GOT3 (cell line): ENCODE results near the gene C1QTNF4.
"Not testable (repeated sequence)": the region's sequence is repeated elsewhere in the genome, so short reads cannot be mapped to it uniquely, and the experiment has no call there.

Source experiments
- DNase-seq: peaks from one replicate; lab custom pipeline; 2025; ENCODE audit warnings: mixed read lengths; lab: John Stamatoyannopoulos, UW

C1QTNF4 gene

GRCh38 chr11:47593934-47594855 is at the start of gene C1QTNF4:
Gene C1QTNF4 (minus strand): TSS chr11:47594411. CDS start chr11:47590810, 3,601 bp downstream.
- DNase-seq: no peak

- DNase-seq: peak; percentile 90
Measured at GRCh38 chr11:47642099-47642855, 48.1 kb upstream of the C1QTNF4 start, which contains the start of gene MTCH2. Gene MTCH2 (minus strand): TSS chr11:47642559. CDS start chr11:47642465, 94 bp downstream.

GRCh38 chr11:47641600-47642098 is 47.4 kb upstream of the C1QTNF4 start:
- no peak for DNase-seq

GRCh38 chr11:47640506-47640905 is 46.3 kb upstream of the C1QTNF4 start:
- DNase-seq: not testable (repeated sequence)

GRCh38 chr11:47636331-47636730 is 42.1 kb upstream of the C1QTNF4 start:
- not testable (repeated sequence) for DNase-seq

GRCh38 chr11:47631473-47631872 is 37.3 kb upstream of the C1QTNF4 start:
- no peak for DNase-seq

GRCh38 chr11:47628026-47628425 is 33.8 kb upstream of the C1QTNF4 start:
- no peak for DNase-seq

- DNase-seq: no peak
Measured at GRCh38 chr11:47626234-47626633, 32.0 kb upstream of the C1QTNF4 start.

GRCh38 chr11:47620836-47621378 is 26.7 kb upstream of the C1QTNF4 start:
- no peak for DNase-seq

GRCh38 chr11:47617417-47617809 is 23.2 kb upstream of the C1QTNF4 start:
- no peak for DNase-seq

GRCh38 chr11:47616726-47617416 is 22.7 kb upstream of the C1QTNF4 start:
- no peak for DNase-seq

GRCh38 chr11:47615249-47615648 is 21.0 kb upstream of the C1QTNF4 start:
- no peak for DNase-seq

- no peak for DNase-seq
Measured at GRCh38 chr11:47611348-47611794, 17.2 kb upstream of the C1QTNF4 start.

- DNase-seq: no peak
Measured at GRCh38 chr11:47609675-47610074, 15.5 kb upstream of the C1QTNF4 start.

- peak; percentile 41 for DNase-seq
Measured at GRCh38 chr11:47607380-47607779, 13.2 kb upstream of the C1QTNF4 start.

- DNase-seq: no peak
Measured at GRCh38 chr11:47606731-47607130, 12.5 kb upstream of the C1QTNF4 start.

GRCh38 chr11:47605921-47606320 is 11.7 kb upstream of the C1QTNF4 start:
- no peak for DNase-seq

- DNase-seq: no peak
Measured at GRCh38 chr11:47603295-47603694, 9.1 kb upstream of the C1QTNF4 start.

GRCh38 chr11:47599902-47600301 is 5.7 kb upstream of the C1QTNF4 start:
- no peak for DNase-seq

GRCh38 chr11:47595967-47596366 is 1.8 kb upstream of the C1QTNF4 start:
- no peak for DNase-seq

GRCh38 chr11:47595029-47595428 is 818 bp upstream of the C1QTNF4 start:
- DNase-seq: no peak

GRCh38 chr11:47593492-47593933 is 698 bp downstream of the C1QTNF4 start:
- DNase-seq: no peak
